Hepatocyte (in vitro differentiated cells): ENCODE results near the gene ATP7B. TPM values are rescaled to one million over a fixed set of nuclear protein-coding genes. Genes with fewer than 3 reads are reported as not detected.

Source experiments
- DNase-seq: peaks from one replicate; pipeline ENCODE4 v3.0.0-alpha.2; 2016; ENCODE audit warnings: low spot score
- H2AFZ ChIP-seq: fragments of 200-600 bp; sonication (generic); 2 replicates; pipeline ENCODE4 v1.6.0; 2016; ENCODE audit warnings: antibody characterized with exemption, mild to moderate bottlenecking
- H3K27ac ChIP-seq: fragments of 200-600 bp; sonication (generic); 2 replicates; pipeline ENCODE4 v1.5.1; 2016; ENCODE audit warnings: mild to moderate bottlenecking
- H3K27me3 ChIP-seq: fragments of 200-600 bp; sonication (generic); 2 replicates; pipeline ENCODE4 v1.6.1; 2016
- H3K36me3 ChIP-seq: fragments of 200-600 bp; sonication (generic); replicated peaks from 2 replicates; pipeline ENCODE4 v1.5.1; 2016; ENCODE audit warnings: low read depth; ENCODE audit not compliant: insufficient read depth
- H3K4me1 ChIP-seq: fragments of 200-600 bp; sonication (generic); 2 replicates; pipeline ENCODE4 v1.5.1; 2016; ENCODE audit warnings: mild to moderate bottlenecking, moderate library complexity; ENCODE audit not compliant: insufficient read depth
- H3K4me2 ChIP-seq: fragments of 200-600 bp; sonication (generic); 2 replicates; pipeline ENCODE4 v1.6.0; 2016
- H3K4me3 ChIP-seq: fragments of 200-600 bp; sonication (generic); 2 replicates; pipeline ENCODE4 v1.5.1; 2016; ENCODE audit warnings: mild to moderate bottlenecking
- H3K79me2 ChIP-seq: fragments of 200-600 bp; sonication (generic); 2 replicates; pipeline ENCODE4 v1.6.0; 2017; ENCODE audit warnings: mild to moderate bottlenecking
- H3K9me2 ChIP-seq: fragments of 200-600 bp; sonication (generic); replicated peaks from 2 replicates; pipeline ENCODE4 v1.6.0; 2017; ENCODE audit warnings: mild to moderate bottlenecking; ENCODE audit not compliant: insufficient read depth
- H3K9me3 ChIP-seq: fragments of 200-600 bp; sonication (generic); 2 replicates; pipeline ENCODE4 v1.5.1; 2016; ENCODE audit warnings: low read depth, mild to moderate bottlenecking
- H4K20me1 ChIP-seq: fragments of 200-600 bp; sonication (generic); 2 replicates; pipeline ENCODE4 v1.6.0; 2016; ENCODE audit warnings: mild to moderate bottlenecking; ENCODE audit not compliant: insufficient read depth, poor library complexity, severe bottlenecking
- CTCF ChIP-seq: fragments of 200-600 bp; sonication (generic); IDR thresholded peaks from 2 replicates; pipeline ENCODE4 v1.5.1; 2016; ENCODE audit warnings: antibody characterized with exemption, mild to moderate bottlenecking; ENCODE audit not compliant: poor library complexity
- EZH2 ChIP-seq: fragments of 200-600 bp; sonication (generic); IDR thresholded peaks from 2 replicates; pipeline ENCODE4 v1.6.1; 2016; ENCODE audit warnings: antibody characterized with exemption, mild to moderate bottlenecking, borderline replicate concordance
- EZH2phosphoT487 ChIP-seq: fragments of 200-600 bp; sonication (generic); IDR thresholded peaks from one replicate; pipeline ENCODE4 v1.6.1; 2018; ENCODE audit warnings: antibody characterized with exemption, mild to moderate bottlenecking, low read depth, moderate library complexity; ENCODE audit not compliant: unreplicated experiment, severe bottlenecking
- WGBS: methylation state at CpG from one replicate; pipeline ENCODE4 v1.1.6; 2016; ENCODE audit warnings: low lambda C conversion rate; ENCODE audit errors: missing lambda C conversion rate; 5-methylcytosine and 5-hydroxymethylcytosine counted together
- polyA plus RNA-seq: library from polyadenylated mRNA; unstranded; fragments of >200 nt; fragmentation: Nextera tagmentation; extraction: Ambion mirVana; gene quantifications from 2 replicates; pipeline ENCODE4 v1.2.1, GENCODE V29; 2016
- total RNA-seq: library from RNA; depleted of rRNA; stranded (reverse); fragments of >200 nt; gene quantifications from 2 replicates; pipeline ENCODE4 v1.2.3, GENCODE V29; 2014

The ATP7B gene
- total and polyA plus RNA-seq, 2 experiments from 2014 or later: 47.3 to 70.0 TPM

GRCh38 chr13:51980908-51981307, 30.3 kb downstream of the ATP7B start:
- H3K27ac ChIP-seq: peak overlapping the region; percentile 67
- H3K4me3 ChIP-seq: no peak overlapping the region
- no peaks in the 10 kb centered on the region for H3K27me3 ChIP-seq
- peak overlapping the region; percentile 60 for H3K4me2 ChIP-seq
- H3K4me1 ChIP-seq: peaks cover 25% of the 10 kb centered on the region
- H4K20me1 ChIP-seq: no peaks in the 10 kb centered on the region
- DNase-seq: no peak
- H3K79me2 ChIP-seq: peaks cover 91% of the 10 kb centered on the region
- H3K9me3 ChIP-seq: no peaks in the 10 kb centered on the region
- 45% methylated on average over 4 of the region's 4 CpGs for WGBS
- H3K9me2 ChIP-seq: no peaks in the 10 kb centered on the region
- no peak for TF ChIP-seq CTCF
- TF ChIP-seq EZH2phosphoT487: no peak
- no peak overlapping the region for H2AFZ ChIP-seq
- H3K36me3 ChIP-seq: no peaks in the 10 kb centered on the region

GRCh38 chr13:51978796-51979556, 32.3 kb downstream of the ATP7B start:
- Histone ChIP-seq H3K4me3 (no peak overlapping the region), H3K4me1 (peaks cover 25% of the 10 kb centered on the region), H3K4me2 (peak overlapping the region; percentile 47), H3K9me2 (no peaks in the 10 kb centered on the region), H2AFZ (no peak overlapping the region), H3K9me3 (no peaks in the 10 kb centered on the region), H3K36me3 (no peaks in the 10 kb centered on the region), H3K79me2 (peaks cover 81% of the 10 kb centered on the region), H4K20me1 (no peaks in the 10 kb centered on the region), H3K27ac (peak overlapping the region; percentile 68), H3K27me3 (no peaks in the 10 kb centered on the region)
- TF ChIP-seq CTCF (no peak), EZH2phosphoT487 (no peak), EZH2 (no peak)
- WGBS: 75% methylated on average over 5 of the region's 5 CpGs
- DNase-seq: peak; percentile 72

GRCh38 chr13:51977625-51978024, 33.6 kb downstream of the ATP7B start:
- DNase-seq: no peak
- no peaks in the 10 kb centered on the region for H3K27me3 ChIP-seq
- 93% methylated on average over 5 of the region's 5 CpGs for WGBS
- H3K4me2 ChIP-seq: no peak overlapping the region
- H4K20me1 ChIP-seq: no peaks in the 10 kb centered on the region
- no peaks in the 10 kb centered on the region for H3K9me3 ChIP-seq
- H3K4me3 ChIP-seq: no peak overlapping the region
- H3K9me2 ChIP-seq: no peaks in the 10 kb centered on the region
- H2AFZ ChIP-seq: no peak overlapping the region
- no peaks in the 10 kb centered on the region for H3K36me3 ChIP-seq
- no peak overlapping the region for H3K27ac ChIP-seq
- peaks cover 82% of the 10 kb centered on the region for H3K79me2 ChIP-seq
- TF ChIP-seq CTCF (no peak), EZH2phosphoT487 (no peak), EZH2 (no peak)
- peaks cover 25% of the 10 kb centered on the region for H3K4me1 ChIP-seq
